Neural progenitor cell (in vitro differentiated cells): ENCODE results near the gene SLC36A3.

Source experiments
- CTCF ChIP-seq: fragments of 200-600 bp; sonication (generic); IDR thresholded peaks from 2 replicates; pipeline ENCODE4 v1.5.1; 2017; ENCODE audit warnings: antibody characterized with exemption, mild to moderate bottlenecking
- EZH2 ChIP-seq: fragments of 200-600 bp; sonication (generic); IDR thresholded peaks from 2 replicates; pipeline ENCODE4 v1.6.1; 2017; ENCODE audit warnings: antibody characterized with exemption, mild to moderate bottlenecking, moderate library complexity
- EZH2phosphoT487 ChIP-seq: fragments of 200-600 bp; sonication (generic); IDR thresholded peaks from 2 replicates; pipeline ENCODE4 v1.6.1; 2017; ENCODE audit warnings: antibody characterized with exemption

DNA sequence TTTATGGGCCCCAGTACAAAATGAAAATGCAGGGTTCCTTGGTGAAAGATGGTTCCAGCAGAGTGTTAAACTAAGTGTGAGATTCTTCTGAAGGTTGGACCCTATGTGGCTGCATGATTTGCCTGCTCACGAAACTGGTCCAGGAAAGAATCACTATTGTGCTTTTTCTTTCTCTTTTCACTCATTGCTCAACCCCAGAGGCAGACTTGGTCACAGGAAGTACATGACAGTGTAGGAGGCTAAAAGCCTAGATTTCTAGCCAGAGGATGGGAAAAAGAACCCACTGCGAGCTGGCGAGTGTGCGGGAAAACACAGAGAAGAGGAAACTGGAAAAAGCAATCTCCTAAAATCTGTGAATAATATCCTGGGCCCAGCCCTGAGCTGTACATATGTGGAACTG, 25.2 kb upstream of the SLC36A3 start:
- TF ChIP-seq CTCF: no peak
- TF ChIP-seq EZH2phosphoT487: no peak
- TF ChIP-seq EZH2: no peak
